ENCODE data around the gene IGFLR1. TPM values are rescaled to one million over a fixed set of nuclear protein-coding genes. Genes with fewer than 3 reads are reported as not detected.

Gene IGFLR1
- polyA plus RNA-seq, 1 of the 3 experiments (the other 2 are of a cell fraction), result 5.6 TPM

GRCh38 chr19:35732540-35733179, 9.6 kb downstream of the IGFLR1 start:
- Histone ChIP-seq H3K9me2 (no peaks in the 10 kb centered on the region), H3K79me2 (ENCODE audit: insufficient read depth) (no peaks in the 10 kb centered on the region), H3K9ac (no peak overlapping the region), H3K36me3 (replicated peaks in 1 of 2; ENCODE audit: control insufficient read depth in 1 of 2, insufficient read depth in 2 of 2, low read length in 1 of 2) (peaks cover 7 to 79% of the 10 kb centered on the region in 2 experiments), H3K9me3 (no peaks in the 10 kb centered on the region), H4K20me1 (ENCODE audit: insufficient read depth) (no peaks in the 10 kb centered on the region), H3K27ac (ENCODE audit: low read depth in 2 of 2, low read length in 1 of 2) (no peak overlapping the region), H3F3A (replicated peaks; ENCODE audit: insufficient read depth) (no peaks in the 10 kb centered on the region), H3K4me2 (no peak overlapping the region), H3K27me3 (ENCODE audit: insufficient read depth) (no peaks in the 10 kb centered on the region), H3K4me1 (ENCODE audit: control insufficient read depth in 1 of 2, insufficient read depth in 2 of 2, low read depth in 1 of 2, low read length in 1 of 2) (no peaks in the 10 kb centered on the region), H3K4me3 (ENCODE audit: low read depth in 2 of 2, low read length in 1 of 2) (no peak overlapping the region), H2AFZ (ENCODE audit: low read depth) (no peak overlapping the region)
- DNase-seq, result no peak
- ChIA-PET POLR2A (no interaction called here), CTCF (no interaction called here)
- 99% methylated on average over 19 of the region's 25 CpGs for WGBS (ENCODE audit: low lambda C conversion rate)
- TF ChIP-seq RCOR1 (IDR thresholded peaks at IDR 0.05; ENCODE audit: low read length) (no peak), MEF2A (IDR thresholded peaks at IDR 0.05; ENCODE audit: borderline replicate concordance, low read depth) (no peak), CTCF (IDR thresholded peaks at IDR 0.05) (no peak), RXRA (IDR thresholded peaks at IDR 0.05; ENCODE audit: borderline replicate concordance, low read depth) (no peak), PBX3 (IDR thresholded peaks at IDR 0.05) (no peak), EZH2phosphoT487 (IDR thresholded peaks at IDR 0.05; ENCODE audit: borderline replicate concordance, low read depth) (no peak), TAF1 (IDR thresholded peaks at IDR 0.05; ENCODE audit: borderline replicate concordance, low read depth, low read length) (no peak), POLR2AphosphoS5 (IDR thresholded peaks at IDR 0.05; ENCODE audit: low read depth, low read length) (no peak), CHD2 (IDR thresholded peaks at IDR 0.05; ENCODE audit: low read length, partially characterized antibody) (no peak), NFIC (IDR thresholded peaks at IDR 0.05; ENCODE audit: borderline replicate concordance) (no peak), JUND (IDR thresholded peaks at IDR 0.05) (no peak), TCF12 (IDR thresholded peaks at IDR 0.05) (no peak), USF2 (IDR thresholded peaks at IDR 0.05; ENCODE audit: borderline replicate concordance, low read depth, low read length) (no peak)

GRCh38 chr19:35731779-35732405, 10.4 kb downstream of the IGFLR1 start:
- Histone ChIP-seq H2AFZ (ENCODE audit: low read depth) (no peak overlapping the region), H3K9me2 (no peaks in the 10 kb centered on the region), H3K79me2 (ENCODE audit: insufficient read depth) (no peaks in the 10 kb centered on the region), H3F3A (replicated peaks; ENCODE audit: insufficient read depth) (no peaks in the 10 kb centered on the region), H3K36me3 (replicated peaks in 1 of 2; ENCODE audit: control insufficient read depth in 1 of 2, insufficient read depth in 2 of 2, low read length in 1 of 2) (peaks cover 7 to 82% of the 10 kb centered on the region in 2 experiments), H3K4me3 (ENCODE audit: low read depth in 2 of 2, low read length in 1 of 2) (no peak overlapping the region), H3K4me1 (ENCODE audit: control insufficient read depth in 1 of 2, insufficient read depth in 2 of 2, low read depth in 1 of 2, low read length in 1 of 2) (no peaks in the 10 kb centered on the region), H3K4me2 (no peak overlapping the region), H3K27ac (ENCODE audit: low read depth in 2 of 2, low read length in 1 of 2) (no peak overlapping the region), H4K20me1 (ENCODE audit: insufficient read depth) (no peaks in the 10 kb centered on the region), H3K9me3 (no peaks in the 10 kb centered on the region), H3K9ac (no peak overlapping the region), H3K27me3 (ENCODE audit: insufficient read depth) (no peaks in the 10 kb centered on the region)
- WGBS (ENCODE audit: low lambda C conversion rate), result 94% methylated on average over 17 of the region's 21 CpGs
- no peak for DNase-seq
- CTCF ChIA-PET, result no interaction called here
- POLR2A ChIA-PET, result no interaction called here
- TF ChIP-seq REST (IDR thresholded peaks at IDR 0.05; ENCODE audit: low read depth, low read length), result no peak
- no peak for TF ChIP-seq JUND (IDR thresholded peaks at IDR 0.05)
- TF ChIP-seq PBX3 (IDR thresholded peaks at IDR 0.05), result no peak
- no peak for TF ChIP-seq GABPA (IDR thresholded peaks at IDR 0.05; ENCODE audit: low read depth)
- no peak for TF ChIP-seq USF1 (IDR thresholded peaks at IDR 0.05; ENCODE audit: borderline replicate concordance, low read depth)
- no peak for TF ChIP-seq RXRA (IDR thresholded peaks at IDR 0.05; ENCODE audit: borderline replicate concordance, low read depth)
- no peak for TF ChIP-seq FOXJ3 (CRISPR knock-in tag; IDR thresholded peaks at IDR 0.05)
